HepG2 (cell line): ENCODE results near the gene GPD1. TPM values are rescaled to one million over a fixed set of nuclear protein-coding genes. Genes with fewer than 3 reads are reported as not detected.
A peak's percentile ranks its signal among the peaks of the same experiment; 100 is the strongest.

Experiments used
- AHR ChIP-seq: IDR thresholded peaks from 2 replicates; pipeline ENCODE4 v1.6.1; 2018; ENCODE audit warnings: missing genetic modification reagents, missing compliant biosample characterization
- DBP ChIP-seq: sonication (generic); formaldehyde crosslinking; IDR thresholded peaks from 2 replicates; pipeline ENCODE4 v1.4.0; 2020; ENCODE audit warnings: missing genetic modification reagents; ENCODE audit errors: not compliant biosample characterization
- DPF2 ChIP-seq: sonication (generic); formaldehyde crosslinking; IDR thresholded peaks from 2 replicates; pipeline ENCODE4 v1.4.0; 2020; ENCODE audit warnings: mild to moderate bottlenecking, low read depth, missing genetic modification reagents, borderline replicate concordance
- EP300 ChIP-seq, 3 experiments: sonication (generic) in 1 of 3; formaldehyde crosslinking in 1 of 3; IDR thresholded peaks; 2 replicates each; pipeline versions ENCODE4 v1.5.1 to v1.6.1; 2011 to 2020; ENCODE audit warnings: low read depth in 2 of 3, low read length in 2 of 3, borderline replicate concordance in 1 of 3, improper control_type of control experiment in 1 of 3, mild to moderate bottlenecking in 1 of 3, missing genetic modification reagents in 1 of 3, moderate library complexity in 1 of 3
- HMGA1 ChIP-seq: sonication (generic); formaldehyde crosslinking; conservative IDR thresholded peaks from 2 replicates; pipeline ENCODE4 v1.4.0; 2020; ENCODE audit warnings: missing genetic modification reagents
- HOXA7 ChIP-seq: sonication (generic); formaldehyde crosslinking; IDR thresholded peaks from 2 replicates; pipeline ENCODE4 v1.8.1; 2022; ENCODE audit warnings: mild to moderate bottlenecking, missing genetic modification reagents, moderate library complexity
- KAT8 ChIP-seq: IDR thresholded peaks from 2 replicates; pipeline ENCODE4 v1.6.1; 2016; ENCODE audit warnings: missing genetic modification reagents, missing compliant biosample characterization
- MAF1 ChIP-seq: sonication (generic); formaldehyde crosslinking; IDR thresholded peaks from 2 replicates; pipeline ENCODE4 v1.5.0; 2020; ENCODE audit warnings: missing genetic modification reagents, borderline replicate concordance
- MAFF ChIP-seq: IDR thresholded peaks from 2 replicates; pipeline ENCODE4 v1.6.1; 2011; ENCODE audit warnings: low read depth, low read length, improper control_type of control experiment
- MED13 ChIP-seq: sonication (generic); formaldehyde crosslinking; IDR thresholded peaks from 2 replicates; pipeline ENCODE4 v1.5.0; 2020; ENCODE audit warnings: missing genetic modification reagents
- MIXL1 ChIP-seq: IDR thresholded peaks from 2 replicates; pipeline ENCODE4 v1.6.1; 2016
- MYNN ChIP-seq: sonication (generic); formaldehyde crosslinking; IDR thresholded peaks from 2 replicates; pipeline ENCODE4 v1.4.0; 2020; ENCODE audit warnings: mild to moderate bottlenecking, low read depth, missing genetic modification reagents
- NR2F6 ChIP-seq, 2 experiments: IDR thresholded peaks; 2 replicates each; pipeline ENCODE4 v1.6.1; 2016; ENCODE audit warnings: antibody characterized with exemption in 1 of 2, mild to moderate bottlenecking in 1 of 2
- PCBP2 ChIP-seq: fragments of 200-400 bp; formaldehyde crosslinking; optimal IDR thresholded peaks from 2 replicates; pipeline ENCODE3; 2018; ENCODE audit warnings: low read length, low read depth; ENCODE audit not compliant: poor library complexity, severe bottlenecking
- SOX13 ChIP-seq, 3 experiments: fragments of 450-650 bp in 1 of 3; sonication (generic) in 1 of 3; formaldehyde crosslinking in 1 of 3; IDR thresholded peaks in 2 of 3; conservative IDR thresholded peaks in 1 of 3; 2 replicates each; pipeline versions ENCODE4 v1.5.0 to v1.6.1; 2016 to 2020; ENCODE audit warnings: antibody characterized with exemption in 1 of 3, mild to moderate bottlenecking in 1 of 3, missing compliant biosample characterization in 1 of 3, missing genetic modification reagents in 1 of 3, moderate library complexity in 1 of 3
- SP5 ChIP-seq: IDR thresholded peaks from 2 replicates; pipeline ENCODE4 v1.6.1; 2016; ENCODE audit warnings: low read depth, borderline replicate concordance
- TBL1XR1 ChIP-seq: fragments of 150-350 bp; IDR thresholded peaks from 2 replicates; pipeline ENCODE4 v1.6.1; 2014; ENCODE audit warnings: borderline replicate concordance, low read length; ENCODE audit not compliant: partially characterized antibody
- ZBTB42 ChIP-seq: sonication (generic); formaldehyde crosslinking; IDR thresholded peaks from 2 replicates; pipeline ENCODE4 v1.5.0; 2020; ENCODE audit warnings: mild to moderate bottlenecking, missing genetic modification reagents
- ZNF225 ChIP-seq: sonication (generic); formaldehyde crosslinking; IDR thresholded peaks from 2 replicates; pipeline ENCODE4 v1.4.0; 2020; ENCODE audit warnings: mild to moderate bottlenecking, missing genetic modification reagents
- ZNF30 ChIP-seq: sonication (generic); formaldehyde crosslinking; IDR thresholded peaks from 2 replicates; pipeline ENCODE4 v1.5.0; 2020; ENCODE audit warnings: mild to moderate bottlenecking, missing genetic modification reagents
- ZNF33B ChIP-seq: sonication (generic); formaldehyde crosslinking; IDR thresholded peaks from 2 replicates; pipeline ENCODE4 v1.5.1; 2020; ENCODE audit warnings: mild to moderate bottlenecking, missing genetic modification reagents
- ZNF430 ChIP-seq: sonication (generic); formaldehyde crosslinking; IDR thresholded peaks from 2 replicates; pipeline ENCODE4 v1.9.0; 2021; ENCODE audit warnings: mild to moderate bottlenecking, missing genetic modification reagents
- ZNF703 ChIP-seq: sonication (generic); formaldehyde crosslinking; IDR thresholded peaks from 2 replicates; pipeline ENCODE4 v1.5.1; 2020; ENCODE audit warnings: missing genetic modification reagents, mild to moderate bottlenecking, moderate library complexity, borderline replicate concordance
- polyA plus RNA-seq, 8 experiments: library from polyadenylated mRNA; depleted of rRNA in 3 of 8; stranded (reverse) in 7 of 8; unstranded in 1 of 8; fragments of >200 nt; fragmentation: Illumina TruSeq in 4 of 8; extraction: Trizol in 4 of 8; gene quantifications; 2 replicates each; pipeline versions ENCODE4 v1.2.1 to v1.2.3, GENCODE V29; 2011 to 2016; ENCODE audit warnings: low read depth in 4 of 8, missing spikeins in 1 of 8, mixed read lengths in 1 of 8; ENCODE audit not compliant: insufficient read depth in 1 of 8
- total RNA-seq, 5 experiments: library from RNA; depleted of rRNA; stranded (reverse); fragments of >200 nt; fragmentation: Illumina TruSeq; extraction: Trizol; gene quantifications; 2 replicates each; pipeline ENCODE4 v1.2.3, GENCODE V29; 2016; ENCODE audit warnings: low read depth in 1 of 5
- TF ChIP-seq, protein P1 (sequence below): sonication (generic); formaldehyde crosslinking; IDR thresholded peaks from 2 replicates; pipeline ENCODE4 v1.8.0; 2022; ENCODE audit warnings: low read depth, missing genetic modification reagents
- TF ChIP-seq, protein P2 (sequence below): sonication (generic); formaldehyde crosslinking; IDR thresholded peaks from 2 replicates; pipeline ENCODE4 v1.4.0; 2020; ENCODE audit warnings: mild to moderate bottlenecking, missing genetic modification reagents

The GPD1 gene
- total and polyA plus RNA-seq, 2 of the 13 experiments (the other 11 are each of a cell fraction or from before 2014, with no cell fraction given) = 3.7 to 30.6 TPM

- TF ChIP-seq, protein P1, sequence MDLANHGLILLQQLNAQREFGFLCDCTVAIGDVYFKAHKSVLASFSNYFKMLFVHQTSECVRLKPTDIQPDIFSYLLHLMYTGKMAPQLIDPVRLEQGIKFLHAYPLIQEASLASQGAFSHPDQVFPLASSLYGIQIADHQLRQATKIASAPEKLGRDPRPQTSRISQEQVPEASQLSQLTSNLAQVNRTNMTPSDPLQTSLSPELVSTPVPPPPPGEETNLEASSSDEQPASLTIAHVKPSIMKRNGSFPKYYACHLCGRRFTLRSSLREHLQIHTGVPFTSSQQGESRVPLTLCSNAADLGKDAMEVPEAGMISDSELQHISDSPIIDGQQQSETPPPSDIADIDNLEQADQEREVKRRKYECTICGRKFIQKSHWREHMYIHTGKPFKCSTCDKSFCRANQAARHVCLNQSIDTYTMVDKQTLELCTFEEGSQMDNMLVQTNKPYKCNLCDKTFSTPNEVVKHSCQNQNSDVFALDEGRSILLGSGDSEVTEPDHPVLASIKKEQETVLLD (CRISPR knock-in tag) = 0 out of 2 replicates have a peak, but pooled peaks have one; percentile 44
- TF ChIP-seq MYNN (no peak), TBL1XR1 (no peak), MAF1 (CRISPR knock-in tag) (no peak), NR2F6 (IDR thresholded peaks at IDR 0.05) (peak; percentile 35; the same call in 1 of the 2 replicates), NR2F6 (CRISPR knock-in tag; IDR thresholded peaks at IDR 0.05) (peak; percentile 61; the same call in 1 of the 2 replicates), DBP (CRISPR knock-in tag) (no peak), ZNF703 (CRISPR knock-in tag) (no peak), SP5 (no peak), MAFF (no peak), PCBP2 (no peak), EP300 (IDR thresholded peaks at IDR 0.05; ENCODE audit: low read depth in 2 of 2, low read length in 2 of 2) (peak in 1 of 2 experiments; percentile 52; a peak in 2 of 4 replicates), EP300 (CRISPR knock-in tag; IDR thresholded peaks at IDR 0.05; ENCODE audit: borderline replicate concordance) (no peak), AHR (no peak), ZNF30 (CRISPR knock-in tag) (no peak), ZBTB42 (no peak), DPF2 (CRISPR knock-in tag) (no peak), ZNF225 (CRISPR knock-in tag) (0 out of 2 replicates have a peak, but pooled peaks have one; percentile 28), ZNF430 (no peak), KAT8 (CRISPR knock-in tag) (peak; percentile 68; the same call in 1 of the 2 replicates), MED13 (CRISPR knock-in tag) (no peak), ZNF33B (CRISPR knock-in tag) (no peak), MIXL1 (CRISPR knock-in tag) (no peak), SOX13 (IDR thresholded peaks at IDR 0.05) (no peak), SOX13 (CRISPR knock-in tag; conservative IDR thresholded peaks at IDR 0.05 in 1 of 2, IDR thresholded peaks at IDR 0.05 in 1 of 2) (peak in 1 of 2 experiments; percentile 67; a peak in 2 of 4 replicates), HMGA1 (CRISPR knock-in tag) (no peak), HOXA7 (CRISPR knock-in tag) (no peak)
- TF ChIP-seq, protein P2, sequence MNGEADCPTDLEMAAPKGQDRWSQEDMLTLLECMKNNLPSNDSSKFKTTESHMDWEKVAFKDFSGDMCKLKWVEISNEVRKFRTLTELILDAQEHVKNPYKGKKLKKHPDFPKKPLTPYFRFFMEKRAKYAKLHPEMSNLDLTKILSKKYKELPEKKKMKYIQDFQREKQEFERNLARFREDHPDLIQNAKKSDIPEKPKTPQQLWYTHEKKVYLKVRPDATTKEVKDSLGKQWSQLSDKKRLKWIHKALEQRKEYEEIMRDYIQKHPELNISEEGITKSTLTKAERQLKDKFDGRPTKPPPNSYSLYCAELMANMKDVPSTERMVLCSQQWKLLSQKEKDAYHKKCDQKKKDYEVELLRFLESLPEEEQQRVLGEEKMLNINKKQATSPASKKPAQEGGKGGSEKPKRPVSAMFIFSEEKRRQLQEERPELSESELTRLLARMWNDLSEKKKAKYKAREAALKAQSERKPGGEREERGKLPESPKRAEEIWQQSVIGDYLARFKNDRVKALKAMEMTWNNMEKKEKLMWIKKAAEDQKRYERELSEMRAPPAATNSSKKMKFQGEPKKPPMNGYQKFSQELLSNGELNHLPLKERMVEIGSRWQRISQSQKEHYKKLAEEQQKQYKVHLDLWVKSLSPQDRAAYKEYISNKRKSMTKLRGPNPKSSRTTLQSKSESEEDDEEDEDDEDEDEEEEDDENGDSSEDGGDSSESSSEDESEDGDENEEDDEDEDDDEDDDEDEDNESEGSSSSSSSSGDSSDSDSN (CRISPR knock-in tag) = 0 out of 2 replicates have a peak, but pooled peaks have one; percentile 20
Observed at GRCh38 chr12:50082644-50083043, 21.2 kb upstream of the GPD1 start (continued).
